ENCODE results near the gene FIBP. TPM values are rescaled to one million over a fixed set of nuclear protein-coding genes. Genes with fewer than 3 reads are reported as not detected.

FIBP gene
- total RNA-seq, 1 experiment from 2014 or later = 105 TPM

DNA sequence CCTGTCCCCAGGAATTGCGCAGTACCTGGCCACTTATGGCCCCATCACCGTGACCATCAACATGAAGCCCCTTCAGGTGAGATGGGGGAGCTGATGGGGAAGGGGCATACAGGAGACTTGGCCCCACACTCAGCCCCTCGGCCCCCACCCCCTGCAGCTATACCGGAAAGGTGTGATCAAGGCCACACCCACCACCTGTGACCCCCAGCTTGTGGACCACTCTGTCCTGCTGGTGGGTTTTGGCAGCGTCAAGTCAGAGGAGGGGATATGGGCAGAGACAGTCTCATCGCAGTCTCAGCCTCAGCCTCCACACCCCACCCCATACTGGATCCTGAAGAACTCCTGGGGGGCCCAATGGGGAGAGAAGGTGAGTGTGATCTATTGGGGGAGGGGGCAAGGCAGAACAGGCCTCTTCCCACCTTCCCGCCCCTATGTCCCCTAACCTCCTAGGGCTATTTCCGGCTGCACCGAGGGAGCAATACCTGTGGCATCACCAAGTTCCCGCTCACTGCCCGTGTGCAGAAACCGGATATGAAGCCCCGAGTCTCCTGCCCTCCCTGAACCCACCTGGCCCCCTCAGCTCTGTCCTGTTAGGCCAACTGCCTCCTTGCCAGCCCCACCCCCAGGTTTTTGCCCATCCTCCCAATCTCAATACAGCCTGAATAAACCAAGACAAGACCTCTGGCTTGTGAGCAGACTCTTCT is 5.1 kb downstream of the FIBP start:
- H3K4me3 ChIP-seq = no peak overlapping the region
- peaks cover 31% of the 10 kb centered on the region; the same call in 1 of the 2 replicates for H3F3A ChIP-seq (ENCODE audit: insufficient read depth, low read depth)
- H3K79me2 ChIP-seq (ENCODE audit: low read depth) = peaks cover 16% of the 10 kb centered on the region
- peaks cover 12% of the 10 kb centered on the region; the same call in 1 of the 2 replicates for H3K4me1 ChIP-seq (replicated peaks; ENCODE audit: insufficient read depth)
- H4K20me1 ChIP-seq (ENCODE audit: insufficient read depth) = no peaks in the 10 kb centered on the region
- ChIA-PET CTCF (interaction anchor here (1.1 to 1.9 kb wide), 2 partner anchors 108 to 171 kb away, joined by 3 to 11 read pairs; partner anchors contain the start of gene KAT5), POLR2A (ENCODE audit: unreplicated experiment) (no interaction called here)
- H3K9me3 ChIP-seq (ENCODE audit: insufficient read depth, low read depth) = no peaks in the 10 kb centered on the region
- no peak overlapping the region for H3K4me2 ChIP-seq
- no peaks in the 10 kb centered on the region for H3K27me3 ChIP-seq (ENCODE audit: insufficient read depth, low read depth)
- DNase-seq = no peak
- BruUV-seq (replicated peaks) = no TSS peak
- no peak overlapping the region for H3K27ac ChIP-seq
- intact Hi-C loops (cut with micrococcal nuclease; ENCODE audit: unreplicated experiment) = loop anchor here (10.0 kb wide), 1 partner anchor 182 kb away; no protein-coding TSS in a partner anchor
- no peak overlapping the region for H2AFZ ChIP-seq
- peaks cover 18% of the 10 kb centered on the region; the same call in 1 of the 2 replicates for H3K36me3 ChIP-seq (ENCODE audit: low read depth)
- no peaks in the 10 kb centered on the region for H3K9me2 ChIP-seq (ENCODE audit: insufficient read depth)
- TF ChIP-seq, protein P1, sequence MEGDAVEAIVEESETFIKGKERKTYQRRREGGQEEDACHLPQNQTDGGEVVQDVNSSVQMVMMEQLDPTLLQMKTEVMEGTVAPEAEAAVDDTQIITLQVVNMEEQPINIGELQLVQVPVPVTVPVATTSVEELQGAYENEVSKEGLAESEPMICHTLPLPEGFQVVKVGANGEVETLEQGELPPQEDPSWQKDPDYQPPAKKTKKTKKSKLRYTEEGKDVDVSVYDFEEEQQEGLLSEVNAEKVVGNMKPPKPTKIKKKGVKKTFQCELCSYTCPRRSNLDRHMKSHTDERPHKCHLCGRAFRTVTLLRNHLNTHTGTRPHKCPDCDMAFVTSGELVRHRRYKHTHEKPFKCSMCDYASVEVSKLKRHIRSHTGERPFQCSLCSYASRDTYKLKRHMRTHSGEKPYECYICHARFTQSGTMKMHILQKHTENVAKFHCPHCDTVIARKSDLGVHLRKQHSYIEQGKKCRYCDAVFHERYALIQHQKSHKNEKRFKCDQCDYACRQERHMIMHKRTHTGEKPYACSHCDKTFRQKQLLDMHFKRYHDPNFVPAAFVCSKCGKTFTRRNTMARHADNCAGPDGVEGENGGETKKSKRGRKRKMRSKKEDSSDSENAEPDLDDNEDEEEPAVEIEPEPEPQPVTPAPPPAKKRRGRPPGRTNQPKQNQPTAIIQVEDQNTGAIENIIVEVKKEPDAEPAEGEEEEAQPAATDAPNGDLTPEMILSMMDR (conservative IDR thresholded peaks at IDR 0.05) = no peak

DNA sequence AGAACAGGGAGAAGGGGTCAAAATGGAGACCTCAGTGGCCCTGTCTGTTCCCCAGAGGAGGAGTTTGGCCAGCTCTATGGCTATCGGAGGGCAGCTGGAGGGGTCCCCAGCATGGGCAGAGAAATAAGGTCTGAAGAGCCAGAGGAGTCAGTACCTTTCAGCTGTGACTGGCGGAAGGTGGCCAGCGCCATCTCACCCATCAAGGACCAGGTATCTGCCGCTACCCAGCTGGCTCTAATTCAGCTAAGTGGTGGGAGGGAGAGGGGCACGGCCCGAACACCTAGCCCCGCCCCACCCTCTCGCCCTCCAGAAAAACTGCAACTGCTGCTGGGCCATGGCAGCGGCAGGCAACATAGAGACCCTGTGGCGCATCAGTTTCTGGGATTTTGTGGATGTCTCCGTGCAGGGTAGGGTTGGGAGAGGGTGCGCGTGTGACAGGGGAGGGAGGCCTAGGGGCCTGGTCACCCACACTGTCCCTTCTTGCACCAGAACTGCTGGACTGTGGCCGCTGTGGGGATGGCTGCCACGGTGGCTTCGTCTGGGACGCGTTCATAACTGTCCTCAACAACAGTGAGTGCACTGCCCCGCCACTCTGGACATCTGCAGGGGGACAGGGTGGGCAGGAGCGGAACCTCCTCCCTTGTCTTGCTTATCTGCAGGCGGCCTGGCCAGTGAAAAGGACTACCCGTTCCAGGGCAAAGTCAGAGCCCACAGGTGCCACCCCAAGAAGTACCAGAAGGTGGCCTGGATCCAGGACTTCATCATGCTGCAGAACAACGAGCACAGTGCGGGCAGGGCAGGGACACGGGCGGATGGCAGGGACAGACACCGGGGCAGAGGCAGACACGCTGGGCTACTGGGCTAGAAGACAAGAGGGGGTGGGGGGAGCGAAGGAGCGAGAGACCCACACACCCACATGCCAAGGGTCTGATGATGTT is 5.9 kb downstream of the FIBP start:
- H3K36me3 ChIP-seq (ENCODE audit: low read depth) = peaks cover 18% of the 10 kb centered on the region; the same call in 1 of the 2 replicates
- DNase-seq = no peak
- no peaks in the 10 kb centered on the region for H3K9me2 ChIP-seq (ENCODE audit: insufficient read depth)
- no peak overlapping the region for H2AFZ ChIP-seq
- H3K27me3 ChIP-seq (ENCODE audit: insufficient read depth, low read depth) = no peaks in the 10 kb centered on the region
- intact Hi-C loops (cut with micrococcal nuclease; ENCODE audit: unreplicated experiment) = loop anchor here (10.0 kb wide), 1 partner anchor 182 kb away; no protein-coding TSS in a partner anchor
- H3F3A ChIP-seq (ENCODE audit: insufficient read depth, low read depth) = peaks cover 23% of the 10 kb centered on the region; the same call in 1 of the 2 replicates
- H4K20me1 ChIP-seq (ENCODE audit: insufficient read depth) = no peaks in the 10 kb centered on the region
- POLR2A ChIA-PET (ENCODE audit: unreplicated experiment) = interaction anchor here (0.6 kb wide), 1 partner anchor 8 kb away, joined by 5 read pairs; no protein-coding TSS in a partner anchor
- H3K4me3 ChIP-seq = no peak overlapping the region
- H3K4me1 ChIP-seq (replicated peaks; ENCODE audit: insufficient read depth) = peaks cover 10% of the 10 kb centered on the region; the same call in 1 of the 2 replicates
- peaks cover 11% of the 10 kb centered on the region for H3K79me2 ChIP-seq (ENCODE audit: low read depth)
- no peak for TF ChIP-seq EZH2 (IDR thresholded peaks at IDR 0.05; ENCODE audit: low read depth)
- TF ChIP-seq, protein P1 (conservative IDR thresholded peaks at IDR 0.05) = no peak
- H3K4me2 ChIP-seq = no peak overlapping the region
- H3K9me3 ChIP-seq (ENCODE audit: insufficient read depth, low read depth) = no peaks in the 10 kb centered on the region
- CTCF ChIA-PET = interaction anchor here (0.7 to 1.1 kb wide), 2 partner anchors 109 to 216 kb away, joined by 3 read pairs; no protein-coding TSS in a partner anchor
- no peak overlapping the region for H3K27ac ChIP-seq
- no TSS peak for BruUV-seq (replicated peaks)

DNA sequence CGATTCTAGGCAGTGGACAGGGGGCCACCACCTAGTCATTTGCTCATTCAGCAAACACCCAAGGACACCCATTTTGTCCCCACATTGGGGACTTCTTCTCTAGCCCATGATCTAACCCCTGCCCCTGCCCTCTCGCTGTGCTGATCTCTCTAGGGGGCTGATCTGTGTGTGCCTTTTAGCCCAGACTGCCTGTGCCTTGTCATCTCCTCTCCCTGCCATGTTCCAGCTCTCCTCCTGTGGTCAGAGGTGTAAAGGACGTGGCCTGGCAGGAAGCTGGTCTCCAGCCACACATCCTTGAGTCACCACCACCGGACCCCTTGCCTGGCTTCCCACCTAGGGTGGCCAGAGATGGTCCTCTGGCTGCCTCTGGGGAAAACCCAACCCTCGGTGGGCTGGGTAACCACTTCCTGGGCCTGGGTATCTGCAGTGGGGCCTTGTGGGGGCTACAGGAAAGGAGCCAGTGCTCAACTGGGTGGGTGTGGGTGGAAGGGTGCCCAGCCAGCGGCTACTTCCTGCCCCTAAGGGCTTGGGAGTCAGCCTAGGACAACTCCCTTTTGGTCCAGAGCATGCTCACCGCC is 7.3 kb downstream of the FIBP start:
- CTCF ChIA-PET = interaction anchor here (1.0 kb wide), 1 partner anchor 20 kb away, joined by 4 read pairs; no protein-coding TSS in a partner anchor
- Histone ChIP-seq H3K9me2 (ENCODE audit: insufficient read depth) (no peaks in the 10 kb centered on the region), H3K36me3 (ENCODE audit: low read depth) (0 out of 2 replicates have a peak, but pooled peaks cover 11% of the 10 kb centered on the region), H3F3A (ENCODE audit: insufficient read depth, low read depth) (peaks cover 10% of the 10 kb centered on the region; the same call in 1 of the 2 replicates), H3K4me3 (no peak overlapping the region), H4K20me1 (ENCODE audit: insufficient read depth) (no peaks in the 10 kb centered on the region), H3K9me3 (ENCODE audit: insufficient read depth, low read depth) (no peaks in the 10 kb centered on the region), H3K4me1 (replicated peaks; ENCODE audit: insufficient read depth) (no peaks in the 10 kb centered on the region), H2AFZ (no peak overlapping the region), H3K27me3 (ENCODE audit: insufficient read depth, low read depth) (no peaks in the 10 kb centered on the region), H3K79me2 (ENCODE audit: low read depth) (no peaks in the 10 kb centered on the region; the same call in 1 of the 2 replicates), H3K4me2 (no peak overlapping the region), H3K27ac (no peak overlapping the region)
- no peak for DNase-seq
- TF ChIP-seq, protein P1 (conservative IDR thresholded peaks at IDR 0.05) = no peak
- no peak for TF ChIP-seq EZH2 (IDR thresholded peaks at IDR 0.05; ENCODE audit: low read depth)
- no TSS peak for BruUV-seq (replicated peaks)
- POLR2A ChIA-PET (ENCODE audit: unreplicated experiment) = no interaction called here
- intact Hi-C loops (cut with micrococcal nuclease; ENCODE audit: unreplicated experiment) = loop anchor here (10.0 kb wide), 1 partner anchor 184 kb away; no protein-coding TSS in a partner anchor

Measured in PC-9 (cell line).